Mesodermal cell (in vitro differentiated cells): Measurements from ENCODE around the gene MXD1.
"Not testable (repeated sequence)": the region's sequence is repeated elsewhere in the genome, so short reads cannot be mapped to it uniquely, and the experiment has no call there.

Experiments
- H3K27ac ChIP-seq: 2 replicates; pipeline ENCODE4 v1.7.0; 2013; ENCODE audit warnings: mild to moderate bottlenecking, low read depth, low read length, moderate library complexity; ENCODE audit not compliant: severe bottlenecking
- H3K36me3 ChIP-seq: 2 replicates; pipeline ENCODE4 v1.7.1; 2013; ENCODE audit warnings: mild to moderate bottlenecking, low read length, moderate library complexity; ENCODE audit not compliant: control insufficient read depth, insufficient read depth
- H3K4me1 ChIP-seq: one replicate; pipeline ENCODE4 v1.7.1; 2013; ENCODE audit warnings: mild to moderate bottlenecking, low read length; ENCODE audit not compliant: insufficient read depth, control insufficient read depth, poor library complexity, severe bottlenecking
- H3K4me3 ChIP-seq: 2 replicates; pipeline ENCODE4 v1.7.0; 2013; ENCODE audit warnings: low read length, control low read depth, mild to moderate bottlenecking; ENCODE audit not compliant: insufficient read depth, poor library complexity, severe bottlenecking; ENCODE audit errors: extremely low read depth
- H3K9me3 ChIP-seq: 2 replicates; pipeline ENCODE4 v1.7.1; 2013; ENCODE audit warnings: mild to moderate bottlenecking, low read length, moderate library complexity; ENCODE audit not compliant: control insufficient read depth
- WGBS, 2 experiments: methylation state at CpG; one replicate each; pipeline ENCODE4 v1.1.5; 2013; ENCODE audit warnings: missing lambda C conversion rate in 2 of 2; ENCODE audit not compliant: insufficient coverage in 2 of 2; 5-methylcytosine and 5-hydroxymethylcytosine counted together

Gene MXD1

DNA sequence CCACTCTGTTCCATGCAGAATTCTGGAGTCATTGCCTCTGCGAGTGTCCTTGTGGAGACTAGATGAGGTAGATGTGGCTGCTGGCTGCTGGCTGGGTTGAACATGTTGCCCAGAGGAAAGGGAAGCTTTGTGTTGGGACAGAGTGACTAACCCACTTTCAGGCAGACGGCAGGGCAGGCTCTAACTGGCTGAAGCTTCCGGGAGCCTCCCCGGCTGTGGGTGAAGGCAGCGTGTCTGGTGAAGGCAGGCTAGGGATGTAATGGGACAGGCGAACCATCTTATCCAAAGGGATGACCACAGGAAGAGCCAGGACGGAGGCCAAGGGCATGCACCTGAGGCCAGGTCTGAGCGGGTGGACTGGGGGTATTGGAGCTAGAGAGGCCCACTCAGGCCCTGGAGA is 30.5 kb downstream of the MXD1 start:
- Histone ChIP-seq H3K9me3 (no peaks in the 10 kb centered on the region), H3K36me3 (peaks cover 9% of the 10 kb centered on the region), H3K27ac (no peak overlapping the region), H3K4me1 (peaks cover 30% of the 10 kb centered on the region), H3K4me3 (no peak overlapping the region)
- 93 to 98% methylated on average over 7 to 8 of the region's 8 CpGs for WGBS, 2 experiments

DNA sequence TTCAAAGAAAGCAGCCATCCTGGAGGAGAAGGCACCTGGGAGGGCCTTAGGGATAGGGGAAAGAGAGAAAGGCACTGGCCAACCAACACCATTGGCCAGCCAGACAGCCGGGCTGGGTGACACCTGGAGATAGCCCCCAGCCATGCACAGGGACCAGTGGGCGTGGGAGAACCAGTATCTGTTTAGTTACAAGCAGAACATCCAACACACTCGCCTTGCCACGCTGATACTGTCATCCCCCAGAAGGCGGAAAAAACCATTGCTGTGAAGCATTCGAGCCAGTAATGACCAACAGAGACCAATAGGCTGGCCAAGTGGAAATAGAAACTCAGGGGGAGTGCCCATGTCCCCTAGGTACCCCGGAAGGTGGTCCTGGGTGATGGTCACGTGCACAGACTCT is 31.0 kb downstream of the MXD1 start:
- peaks cover 30% of the 10 kb centered on the region for H3K4me1 ChIP-seq
- H3K36me3 ChIP-seq, result peaks cover 6% of the 10 kb centered on the region
- H3K27ac ChIP-seq, result peak overlapping the region; percentile 1
- H3K4me3 ChIP-seq, result no peak overlapping the region
- no peaks in the 10 kb centered on the region for H3K9me3 ChIP-seq
- 91 to 94% methylated on average over 7 to 8 of the region's 8 CpGs for WGBS, 2 experiments

DNA sequence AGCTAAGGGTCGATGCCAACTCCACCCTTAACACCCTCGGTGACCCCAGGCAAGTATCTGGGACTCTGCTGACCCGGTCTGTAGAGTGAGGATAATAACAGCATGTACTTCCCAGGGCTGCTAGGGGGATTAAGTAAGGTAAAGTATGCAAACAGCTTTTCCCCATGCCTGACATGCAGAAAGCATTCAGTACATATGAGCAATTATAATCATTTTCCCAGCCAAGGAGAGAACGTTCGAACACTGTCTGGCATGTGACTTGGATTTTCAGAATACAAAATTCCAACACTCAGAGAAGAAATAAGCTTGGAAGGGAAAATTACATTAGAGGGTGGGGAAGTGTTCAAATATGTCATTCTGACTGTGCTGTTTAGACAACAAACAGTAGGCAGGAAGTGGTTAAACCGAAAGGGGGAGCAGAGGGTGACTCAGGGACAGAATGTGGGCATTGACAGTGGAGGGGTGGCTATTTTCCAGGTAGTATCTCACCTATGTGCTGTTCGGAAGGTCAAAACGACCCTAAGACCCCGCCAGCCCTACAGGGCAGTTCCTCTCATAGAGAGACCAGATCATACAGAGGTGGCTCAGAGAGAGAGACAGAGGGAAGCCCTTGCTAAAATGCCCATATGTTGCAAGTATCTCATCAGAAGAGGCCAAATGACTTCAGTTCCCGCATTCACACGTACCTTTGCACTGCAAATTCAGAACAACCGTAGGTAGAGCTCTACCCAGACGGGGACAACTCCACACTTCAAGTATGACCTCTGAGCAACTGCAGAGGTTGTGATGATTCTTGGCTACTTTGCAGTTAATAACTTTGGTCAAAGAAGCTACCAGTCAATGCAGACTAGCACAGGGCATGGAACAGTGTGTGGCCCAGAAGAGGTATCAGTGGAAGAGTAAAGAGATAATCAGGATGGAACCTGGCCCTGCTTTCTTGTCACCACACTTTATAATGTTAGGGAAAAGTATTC is 31.7 kb downstream of the MXD1 start:
- H3K27ac ChIP-seq, result peak overlapping the region; percentile 1
- 92% methylated on average over 7 to 11 of the region's 13 CpGs for WGBS, 2 experiments
- H3K4me3 ChIP-seq, result no peak overlapping the region
- peaks cover 3% of the 10 kb centered on the region for H3K36me3 ChIP-seq
- peaks cover 30% of the 10 kb centered on the region for H3K4me1 ChIP-seq
- no peaks in the 10 kb centered on the region for H3K9me3 ChIP-seq

DNA sequence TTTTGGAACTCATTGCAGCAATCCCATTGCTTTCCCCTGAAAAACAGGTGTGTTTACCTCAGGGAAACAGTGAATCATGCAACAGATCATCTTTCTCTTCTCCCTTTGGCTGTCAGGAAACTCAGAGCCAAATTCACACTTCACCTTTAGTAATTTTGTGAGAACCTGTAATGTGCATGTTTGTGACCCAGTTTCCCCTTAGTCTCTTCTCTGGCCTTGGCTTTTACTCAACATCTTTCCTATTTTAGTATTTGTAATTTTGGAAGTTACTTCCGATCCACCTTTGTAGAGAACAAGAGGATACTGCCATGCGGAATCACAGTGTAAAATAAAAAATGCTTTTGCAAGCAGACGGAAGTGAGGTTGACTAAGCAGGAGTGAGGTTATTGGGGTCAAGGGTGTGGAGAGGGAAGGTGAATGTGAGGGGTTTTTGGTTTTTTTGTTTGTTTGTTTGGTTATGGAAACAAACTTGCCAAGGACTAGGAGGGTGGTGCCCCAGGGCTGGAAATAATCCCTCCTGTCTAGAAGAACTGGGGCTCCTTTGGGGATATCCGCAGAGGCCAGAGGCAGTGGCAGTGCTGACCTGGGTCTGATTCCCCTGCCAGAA is 32.5 kb downstream of the MXD1 start:
- Histone ChIP-seq H3K36me3 (peaks cover 2% of the 10 kb centered on the region), H3K9me3 (no peaks in the 10 kb centered on the region), H3K4me1 (peaks cover 30% of the 10 kb centered on the region), H3K4me3 (no peak overlapping the region), H3K27ac (no peak overlapping the region)
- 91 to 100% methylated on average over 3 of the region's 4 CpGs for WGBS, 2 experiments

DNA sequence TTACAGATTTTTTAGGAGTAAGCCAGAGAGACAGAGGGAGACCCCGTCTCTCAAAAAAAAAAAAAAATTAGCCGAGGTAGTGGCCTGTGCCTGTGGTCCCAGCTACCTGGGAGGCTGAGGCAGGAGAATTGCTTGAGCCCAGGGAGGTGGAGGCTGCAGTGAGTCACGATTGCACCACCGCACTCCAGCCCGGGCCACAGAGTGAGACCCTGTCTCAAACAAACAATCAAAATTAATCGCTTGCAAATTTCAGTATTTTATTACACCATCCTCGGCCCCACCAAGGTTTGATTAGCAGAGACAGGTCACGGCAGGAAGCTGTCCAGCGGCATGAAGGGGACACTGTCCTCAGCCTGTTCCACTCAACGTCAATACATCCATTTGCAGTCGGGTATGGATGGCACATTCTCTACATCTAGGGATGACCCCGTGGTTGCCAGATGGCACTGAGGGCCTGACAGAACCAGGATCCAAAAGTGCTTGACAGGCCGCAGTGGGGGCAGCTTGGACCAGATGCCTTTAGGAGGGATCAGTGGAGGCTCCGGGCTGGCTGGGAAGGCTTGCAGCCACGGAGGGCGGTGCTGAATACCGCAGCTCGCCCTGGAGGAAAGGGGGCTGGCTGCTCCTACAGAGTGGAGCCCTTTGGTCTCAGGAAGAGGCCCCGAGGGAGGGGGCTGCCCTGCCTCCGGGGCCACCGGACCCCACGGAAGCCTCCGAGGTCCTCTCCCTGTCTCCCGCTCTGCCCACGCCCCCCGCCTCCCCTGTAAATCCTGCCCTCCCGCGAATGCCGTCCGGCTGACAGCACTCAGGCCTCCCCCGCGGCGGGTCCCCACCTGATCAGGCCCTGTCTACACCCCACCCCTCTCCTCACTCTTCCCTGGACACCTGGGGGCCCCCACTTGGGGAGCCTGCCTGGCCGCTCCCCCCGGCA is 33.4 kb downstream of the MXD1 start:
- Histone ChIP-seq H3K27ac (no peak overlapping the region), H3K9me3 (no peaks in the 10 kb centered on the region), H3K4me1 (peaks cover 30% of the 10 kb centered on the region), H3K36me3 (no peaks in the 10 kb centered on the region), H3K4me3 (no peak overlapping the region)
- WGBS, 2 experiments, result 69 to 73% methylated on average over 22 to 29 of the region's 35 CpGs

DNA sequence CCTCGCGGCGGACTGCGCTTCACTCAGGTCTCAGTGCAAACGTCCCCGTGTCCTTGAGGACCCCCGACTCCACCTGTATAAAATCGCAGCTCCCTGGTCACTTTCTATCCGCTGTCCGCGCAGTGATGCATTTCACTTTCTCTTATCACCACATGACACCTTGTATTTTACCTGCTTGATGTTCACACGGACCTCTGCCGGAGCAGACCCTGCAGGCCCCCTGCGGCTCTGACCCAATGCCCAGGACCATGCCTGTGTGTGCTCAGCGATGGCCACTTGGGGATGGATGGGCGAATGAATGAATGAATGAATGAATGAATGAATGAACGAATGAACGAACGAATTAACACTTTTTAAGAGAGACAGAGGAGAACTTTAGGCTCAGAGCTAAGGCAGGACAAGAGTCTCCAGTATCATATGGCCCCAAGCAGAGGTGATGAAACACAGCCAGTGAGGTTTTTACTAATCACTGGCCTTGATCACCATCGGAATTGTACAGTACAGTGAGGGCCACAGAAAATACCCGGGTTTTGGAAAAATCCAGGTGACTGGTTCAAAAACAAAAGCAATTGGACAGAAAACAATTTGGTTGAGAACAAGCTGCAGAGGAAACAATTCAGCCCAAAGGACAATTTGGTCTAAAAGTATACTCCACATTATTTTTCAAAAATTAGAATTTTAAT is 34.2 kb downstream of the MXD1 start:
- WGBS, 2 experiments, result 91 to 92% methylated on average over 19 to 20 of the region's 21 CpGs
- Histone ChIP-seq H3K4me1 (peaks cover 30% of the 10 kb centered on the region), H3K27ac (no peak overlapping the region), H3K4me3 (no peak overlapping the region), H3K36me3 (no peaks in the 10 kb centered on the region), H3K9me3 (no peaks in the 10 kb centered on the region)

DNA sequence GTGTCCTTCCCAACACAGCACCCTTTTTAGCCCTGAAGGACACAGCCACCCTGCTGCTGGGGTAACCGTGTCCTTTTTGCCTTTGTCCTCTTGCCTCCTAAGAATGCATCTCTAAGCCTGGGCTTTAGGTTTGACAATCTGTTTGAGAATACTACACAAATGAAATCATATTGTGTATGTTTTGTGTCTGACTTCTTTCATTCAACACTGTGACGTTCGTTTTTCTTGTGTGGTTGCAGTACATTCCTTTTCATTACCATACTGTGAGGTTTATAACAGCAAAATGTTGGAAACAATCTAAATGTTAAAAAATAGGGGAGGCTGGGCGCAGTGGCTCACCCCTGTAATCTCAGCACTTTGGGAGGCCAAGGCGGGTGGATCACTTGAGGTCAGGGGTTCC is 35.3 kb downstream of the MXD1 start:
- 86 to 88% methylated on average over 2 to 3 of the region's 5 CpGs for whole genome bisulfite sequencing, 2 experiments
- Histone ChIP-seq H3K4me1 (peaks cover 30% of the 10 kb centered on the region), H3K4me3 (no peak overlapping the region), H3K36me3 (no peaks in the 10 kb centered on the region), H3K27ac (no peak overlapping the region), H3K9me3 (no peaks in the 10 kb centered on the region)

DNA sequence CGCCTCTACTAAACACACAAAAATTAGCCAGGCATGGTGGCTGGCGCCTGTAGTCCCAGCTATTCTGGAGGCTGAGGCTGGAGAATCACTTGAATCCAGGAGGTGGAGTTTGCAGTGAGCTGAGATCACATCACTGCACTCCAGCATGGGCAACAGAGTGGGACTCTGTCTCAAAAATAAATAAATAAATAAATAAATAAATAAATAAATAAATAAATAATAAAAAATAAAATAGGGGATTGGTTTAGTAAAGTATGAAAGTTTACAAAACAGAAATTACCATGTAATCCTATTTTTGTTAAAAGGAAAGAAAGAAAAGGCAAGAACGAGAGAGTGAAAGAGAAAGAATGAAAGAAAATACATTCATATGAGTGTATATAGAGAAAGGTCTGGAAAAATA is 35.8 kb downstream of the MXD1 start:
- H3K27ac ChIP-seq, H3K36me3 ChIP-seq, H3K9me3 ChIP-seq, H3K4me3 ChIP-seq: not testable (repeated sequence)
- WGBS, 2 experiments, result 80 to 86% methylated on average over 1 to 2 of the region's 3 CpGs
- H3K4me1 ChIP-seq, result peaks cover 27% of the 10 kb centered on the region

DNA sequence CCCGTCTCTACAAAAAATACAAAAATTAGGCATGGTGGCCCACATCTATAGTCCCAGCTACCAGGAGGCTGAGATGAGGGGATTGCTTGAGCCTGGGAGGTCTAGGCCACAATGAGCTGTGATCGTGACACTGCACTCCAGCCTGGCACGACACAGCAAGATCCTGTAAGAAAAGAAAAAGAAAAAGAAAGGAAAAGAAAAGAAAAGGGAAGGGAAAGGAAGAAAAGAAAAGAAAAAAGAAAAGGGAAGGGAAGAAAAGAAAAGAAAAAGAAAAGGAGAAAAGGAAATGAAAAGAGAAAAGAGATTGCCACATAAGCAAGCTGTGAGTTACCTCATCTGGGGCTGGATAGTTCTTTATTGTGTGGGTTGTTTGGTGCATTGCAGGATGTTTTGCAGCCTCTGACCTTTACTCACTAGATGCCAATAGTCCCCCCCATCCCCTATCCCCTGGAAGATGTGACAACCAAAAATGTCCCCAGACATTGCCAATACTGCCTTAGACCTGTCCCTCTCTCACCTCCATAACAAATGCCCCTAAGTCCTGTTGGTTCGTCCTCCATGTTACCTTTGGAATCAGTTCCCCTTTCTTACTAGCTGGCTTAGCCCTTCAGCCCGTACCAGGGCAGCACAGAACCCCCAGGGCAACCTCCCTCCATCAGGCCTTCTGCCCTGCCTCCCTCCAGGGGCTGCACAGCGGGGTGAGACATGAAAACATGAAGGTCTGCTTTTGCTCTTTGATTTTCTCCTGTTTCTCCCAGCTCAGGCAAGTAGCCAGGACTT is 37.6 kb downstream of the MXD1 start:
- H3K27ac ChIP-seq, result no peak overlapping the region
- H3K4me1 ChIP-seq, result peaks cover 9% of the 10 kb centered on the region
- no peak overlapping the region for H3K4me3 ChIP-seq
- no peaks in the 10 kb centered on the region for H3K9me3 ChIP-seq
- 86 to 90% methylated on average over 2 to 4 of the region's 6 CpGs for WGBS, 2 experiments
- no peaks in the 10 kb centered on the region for H3K36me3 ChIP-seq
